Thyroid gland (tissue), 4 donors: Measurements from ENCODE around the gene PLTP. TPM values are rescaled to one million over a fixed set of nuclear protein-coding genes. Genes with fewer than 3 reads are reported as not detected.

Experiments
- DNase-seq, 2 donors: peaks; one replicate each; pipeline ENCODE4 v3.0.0-alpha.2; 2019
- H3K27ac ChIP-seq, 3 donors: fragments of 200-600 bp; sonication (generic); 1 replicate in 2 of 3; 2 replicates in 1 of 3; pipeline ENCODE4 v1.5.1; 2016 to 2019; ENCODE audit warnings: mild to moderate bottlenecking in 1 of 3, moderate library complexity in 1 of 3
- H3K27me3 ChIP-seq: fragments of 200-600 bp; sonication (generic); one replicate; pipeline ENCODE4 v1.5.1; 2019
- H3K36me3 ChIP-seq, 2 donors: fragments of 200-600 bp; sonication (generic); one replicate each; pipeline ENCODE4 v1.5.1; 2016 to 2019
- H3K4me1 ChIP-seq, 2 donors: fragments of 200-600 bp; sonication (generic); one replicate each; pipeline ENCODE4 v1.5.1; 2017 to 2019
- H3K4me3 ChIP-seq, 3 donors: fragments of 200-600 bp; sonication (generic); replicated peaks in 1 of 3; 1 replicate in 2 of 3; 2 replicates in 1 of 3; pipeline ENCODE4 v1.5.1; 2016; ENCODE audit warnings: mild to moderate bottlenecking in 1 of 3
- H3K9me3 ChIP-seq: fragments of 200-600 bp; sonication (generic); one replicate; pipeline ENCODE4 v1.5.1; 2017
- CTCF ChIP-seq, 6 experiments: fragments of 200-600 bp in 3 of 6; fragments of 450-650 bp in 3 of 6; sonication (generic) in 3 of 6; IDR thresholded peaks; one replicate each; pipeline ENCODE4 v1.5.1; 2016 to 2019; ENCODE audit warnings: antibody characterized with exemption in 6 of 6, mild to moderate bottlenecking in 2 of 6, inconsistent platforms in 1 of 6, moderate library complexity in 1 of 6
- POLR2A ChIP-seq, 2 donors: fragments of 450-650 bp; IDR thresholded peaks; one replicate each; pipeline ENCODE4 v1.6.1; 2017; ENCODE audit warnings: antibody characterized with exemption in 2 of 2, mild to moderate bottlenecking in 2 of 2, moderate library complexity in 1 of 2
- WGBS, 2 donors: methylation state at CpG; one replicate each; pipeline ENCODE4 v1.1.5; 2017; 5-methylcytosine and 5-hydroxymethylcytosine counted together
- intact Hi-C: fragments of 100-400 bp; cut with DNase I; formaldehyde crosslinking; loops from one replicate; pipeline ENCODE4 v1.15.1; 2023
- total RNA-seq, 4 donors: library from RNA; depleted of rRNA; stranded (reverse); fragments of >200 nt; gene quantifications; one replicate each; pipeline ENCODE4 v1.2.3, GENCODE V29; 2016

The PLTP gene
- 100 to 1,000 TPM in 1 of 4 donors, 10 to 100 TPM in 3; 22.7 to 260 (median 70.1) TPM for total RNA-seq

- peaks cover 8 to 22% of the 10 kb centered on the region in 2 donors for H3K4me1 ChIP-seq
- peak within 1 kb of the TSS; percentile 33 to 76 (median 71) for H3K27ac ChIP-seq
- intact Hi-C loops: no loop called here
- WGBS, 2 donors: 1 to 3% methylated on average over 25 to 33 of the region's 58 CpGs
- H3K4me3 ChIP-seq: peak within 1 kb of the TSS in 2 of 3 donors; percentile 31 to 32
- H3K36me3 ChIP-seq: no peaks in the 10 kb centered on the region
- TF ChIP-seq CTCF (IDR thresholded peaks at IDR 0.05) (no peak), POLR2A (IDR thresholded peaks at IDR 0.05) (peak in 1 of 2 donors; percentile 17)
- H3K9me3 ChIP-seq: no peaks in the 10 kb centered on the region
- no peaks in the 10 kb centered on the region for H3K27me3 ChIP-seq
- peak; percentile 32 to 36 for DNase-seq
Measured at GRCh38 chr20:45911486-45912343, at the start of gene PLTP. Gene PLTP, minus strand, starts transcription at chr20:45912155. Its CDS starts 703 bp downstream, at chr20:45911452.

- Histone ChIP-seq H3K27me3 (no peaks in the 10 kb centered on the region), H3K4me3 (no peak overlapping the region), H3K9me3 (no peaks in the 10 kb centered on the region), H3K4me1 (no peaks in the 10 kb centered on the region), H3K36me3 (peaks cover 75 to 81% of the 10 kb centered on the region in 2 donors), H3K27ac (no peak overlapping the region)
- TF ChIP-seq CTCF (IDR thresholded peaks at IDR 0.05) (no peak), POLR2A (IDR thresholded peaks at IDR 0.05) (no peak)
- intact Hi-C loops: no loop called here
- DNase-seq: no peak
- 96 to 98% methylated on average over 14 of the region's 14 CpGs for WGBS, 2 donors
Measured at GRCh38 chr20:45959956-45960630, 48.1 kb upstream of the PLTP start.

GRCh38 chr20:45959126-45959525 lies 47.2 kb upstream of the PLTP start:
- no peaks in the 10 kb centered on the region for H3K9me3 ChIP-seq
- H3K4me3 ChIP-seq: no peak overlapping the region
- WGBS, 2 donors: 90 to 92% methylated on average over 11 to 16 of the region's 16 CpGs
- no peak overlapping the region for H3K27ac ChIP-seq
- H3K36me3 ChIP-seq: peaks cover 69 to 75% of the 10 kb centered on the region in 2 donors
- no peak for TF ChIP-seq POLR2A (IDR thresholded peaks at IDR 0.05)
- TF ChIP-seq CTCF (IDR thresholded peaks at IDR 0.05): no peak
- no peak for DNase-seq
- H3K4me1 ChIP-seq: no peaks in the 10 kb centered on the region
- no peaks in the 10 kb centered on the region for H3K27me3 ChIP-seq
- intact Hi-C loops: no loop called here

- H3K27me3 ChIP-seq: no peaks in the 10 kb centered on the region
- WGBS, 2 donors: 95 to 99% methylated on average over 4 of the region's 4 CpGs
- H3K27ac ChIP-seq: no peak overlapping the region
- no peak for DNase-seq
- TF ChIP-seq CTCF (IDR thresholded peaks at IDR 0.05) (no peak), POLR2A (IDR thresholded peaks at IDR 0.05) (no peak)
- H3K4me3 ChIP-seq: no peak overlapping the region
- no peaks in the 10 kb centered on the region for H3K4me1 ChIP-seq
- peaks cover 64 to 70% of the 10 kb centered on the region in 2 donors for H3K36me3 ChIP-seq
- intact Hi-C loops: no loop called here
- no peaks in the 10 kb centered on the region for H3K9me3 ChIP-seq
Measured at GRCh38 chr20:45958593-45958992, 46.6 kb upstream of the PLTP start.
